ENCODE results near the gene GRM6.
A peak's percentile ranks its signal among the peaks of the same experiment; 100 is the strongest.

GRM6 gene

GRCh38 chr5:178992291-178992895 is 2.7 kb downstream of the GRM6 start:
- Histone ChIP-seq H3K4me3 (ENCODE audit: low read length) (no peak overlapping the region), H3K27ac (ENCODE audit: low read depth, low read length) (no peak overlapping the region), H3K36me3 (ENCODE audit: control insufficient read depth, insufficient read depth, low read length) (no peaks in the 10 kb centered on the region), H3K27me3 (ENCODE audit: control insufficient read depth, insufficient read depth, low read length) (peaks cover 11% of the 10 kb centered on the region), H3K4me1 (ENCODE audit: control insufficient read depth, insufficient read depth, low read length) (no peaks in the 10 kb centered on the region), H3K9ac (ENCODE audit: low read length) (no peak overlapping the region)

- Histone ChIP-seq H3K27ac (ENCODE audit: low read depth, low read length) (no peak overlapping the region), H3K36me3 (ENCODE audit: control insufficient read depth, insufficient read depth, low read length) (no peaks in the 10 kb centered on the region), H3K9ac (ENCODE audit: low read length) (no peak overlapping the region), H3K27me3 (ENCODE audit: control insufficient read depth, insufficient read depth, low read length) (peaks cover 11% of the 10 kb centered on the region), H3K4me3 (ENCODE audit: low read length) (no peak overlapping the region), H3K4me1 (ENCODE audit: control insufficient read depth, insufficient read depth, low read length) (no peaks in the 10 kb centered on the region)
Observed at GRCh38 chr5:178991190-178992145, 3.7 kb downstream of the GRM6 start.

- peaks cover 10% of the 10 kb centered on the region for H3K27me3 ChIP-seq (ENCODE audit: control insufficient read depth, insufficient read depth, low read length)
- H3K36me3 ChIP-seq (ENCODE audit: control insufficient read depth, insufficient read depth, low read length) = no peaks in the 10 kb centered on the region
- no peak overlapping the region for H3K27ac ChIP-seq (ENCODE audit: low read depth, low read length)
Observed at GRCh38 chr5:178990491-178990890, 4.6 kb downstream of the GRM6 start.

GRCh38 chr5:178989311-178989710 is 5.8 kb downstream of the GRM6 start:
- H3K27ac ChIP-seq (ENCODE audit: low read depth, low read length) = no peak overlapping the region
- H3K4me1 ChIP-seq (ENCODE audit: control insufficient read depth, insufficient read depth, low read length) = no peaks in the 10 kb centered on the region
- H3K27me3 ChIP-seq (ENCODE audit: control insufficient read depth, insufficient read depth, low read length) = peaks cover 7% of the 10 kb centered on the region
- H3K36me3 ChIP-seq (ENCODE audit: control insufficient read depth, insufficient read depth, low read length) = no peaks in the 10 kb centered on the region
- no peak overlapping the region for H3K9ac ChIP-seq (ENCODE audit: low read length)
- H3K4me3 ChIP-seq (ENCODE audit: low read length) = no peak overlapping the region

More at GRCh38 chr5:178990491-178990890, 4.6 kb downstream of the GRM6 start:
- H3K4me1 ChIP-seq (ENCODE audit: control insufficient read depth, insufficient read depth, low read length) = no peaks in the 10 kb centered on the region
- no peak overlapping the region for H3K9ac ChIP-seq (ENCODE audit: low read length)
- no peak overlapping the region for H3K4me3 ChIP-seq (ENCODE audit: low read length)

- Histone ChIP-seq H3K27ac (ENCODE audit: low read depth, low read length) (no peak overlapping the region), H3K27me3 (ENCODE audit: control insufficient read depth, insufficient read depth, low read length) (no peaks in the 10 kb centered on the region), H3K9ac (ENCODE audit: low read length) (no peak overlapping the region), H3K36me3 (ENCODE audit: control insufficient read depth, insufficient read depth, low read length) (no peaks in the 10 kb centered on the region), H3K4me3 (ENCODE audit: low read length) (no peak overlapping the region), H3K4me1 (ENCODE audit: control insufficient read depth, insufficient read depth, low read length) (no peaks in the 10 kb centered on the region)
Observed at GRCh38 chr5:178988436-178989220, 6.5 kb downstream of the GRM6 start.

- H3K4me3 ChIP-seq (ENCODE audit: low read length) = no peak overlapping the region
- H3K27ac ChIP-seq (ENCODE audit: low read depth, low read length) = no peak overlapping the region
- no peaks in the 10 kb centered on the region for H3K4me1 ChIP-seq (ENCODE audit: control insufficient read depth, insufficient read depth, low read length)
- no peaks in the 10 kb centered on the region for H3K27me3 ChIP-seq (ENCODE audit: control insufficient read depth, insufficient read depth, low read length)
- no peak overlapping the region for H3K9ac ChIP-seq (ENCODE audit: low read length)
- no peaks in the 10 kb centered on the region for H3K36me3 ChIP-seq (ENCODE audit: control insufficient read depth, insufficient read depth, low read length)
Observed at GRCh38 chr5:178986326-178986960, 8.7 kb downstream of the GRM6 start.

GRCh38 chr5:178984145-178985072 is 10.7 kb downstream of the GRM6 start:
- no peaks in the 10 kb centered on the region for H3K36me3 ChIP-seq (ENCODE audit: control insufficient read depth, insufficient read depth, low read length)
- no peaks in the 10 kb centered on the region for H3K27me3 ChIP-seq (ENCODE audit: control insufficient read depth, insufficient read depth, low read length)
- no peaks in the 10 kb centered on the region for H3K4me1 ChIP-seq (ENCODE audit: control insufficient read depth, insufficient read depth, low read length)
- no peak overlapping the region for H3K27ac ChIP-seq (ENCODE audit: low read depth, low read length)
- H3K9ac ChIP-seq (ENCODE audit: low read length) = no peak overlapping the region
- no peak overlapping the region for H3K4me3 ChIP-seq (ENCODE audit: low read length)

GRCh38 chr5:178983728-178984127 is 11.4 kb downstream of the GRM6 start:
- H3K4me1 ChIP-seq (ENCODE audit: control insufficient read depth, insufficient read depth, low read length) = no peaks in the 10 kb centered on the region
- no peak overlapping the region for H3K4me3 ChIP-seq (ENCODE audit: low read length)
- no peaks in the 10 kb centered on the region for H3K27me3 ChIP-seq (ENCODE audit: control insufficient read depth, insufficient read depth, low read length)
- H3K9ac ChIP-seq (ENCODE audit: low read length) = no peak overlapping the region
- H3K27ac ChIP-seq (ENCODE audit: low read depth, low read length) = no peak overlapping the region
- H3K36me3 ChIP-seq (ENCODE audit: control insufficient read depth, insufficient read depth, low read length) = no peaks in the 10 kb centered on the region

- no peaks in the 10 kb centered on the region for H3K36me3 ChIP-seq (ENCODE audit: control insufficient read depth, insufficient read depth, low read length)
- H3K27ac ChIP-seq (ENCODE audit: low read depth, low read length) = no peak overlapping the region
- no peak overlapping the region for H3K4me3 ChIP-seq (ENCODE audit: low read length)
- H3K4me1 ChIP-seq (ENCODE audit: control insufficient read depth, insufficient read depth, low read length) = no peaks in the 10 kb centered on the region
- no peak overlapping the region for H3K9ac ChIP-seq (ENCODE audit: low read length)
- no peaks in the 10 kb centered on the region for H3K27me3 ChIP-seq (ENCODE audit: control insufficient read depth, insufficient read depth, low read length)
Observed at GRCh38 chr5:178982941-178983340, 12.2 kb downstream of the GRM6 start.

GRCh38 chr5:178981381-178981780 is 13.7 kb downstream of the GRM6 start:
- Histone ChIP-seq H3K4me1 (ENCODE audit: control insufficient read depth, insufficient read depth, low read length) (no peaks in the 10 kb centered on the region), H3K27me3 (ENCODE audit: control insufficient read depth, insufficient read depth, low read length) (no peaks in the 10 kb centered on the region), H3K4me3 (ENCODE audit: low read length) (no peak overlapping the region), H3K36me3 (ENCODE audit: control insufficient read depth, insufficient read depth, low read length) (peaks cover 3% of the 10 kb centered on the region), H3K9ac (ENCODE audit: low read length) (no peak overlapping the region), H3K27ac (ENCODE audit: low read depth, low read length) (no peak overlapping the region)

- Histone ChIP-seq H3K27me3 (ENCODE audit: control insufficient read depth, insufficient read depth, low read length) (no peaks in the 10 kb centered on the region), H3K4me3 (ENCODE audit: low read length) (peak overlapping the region; percentile 21), H3K4me1 (ENCODE audit: control insufficient read depth, insufficient read depth, low read length) (no peaks in the 10 kb centered on the region), H3K27ac (ENCODE audit: low read depth, low read length) (no peak overlapping the region), H3K9ac (ENCODE audit: low read length) (no peak overlapping the region), H3K36me3 (ENCODE audit: control insufficient read depth, insufficient read depth, low read length) (peaks cover 10% of the 10 kb centered on the region)
Observed at GRCh38 chr5:178965465-178966055, 29.6 kb downstream of the GRM6 start.

Data from rectal smooth muscle tissue (tissue), 1 donor.